Measurements from ENCODE around the gene TUBB8. TPM values are rescaled to one million over a fixed set of nuclear protein-coding genes. Genes with fewer than 3 reads are reported as not detected.
"Not testable (repeated sequence)": the region's sequence is repeated elsewhere in the genome, so short reads cannot be mapped to it uniquely, and the experiment has no call there.

Gene TUBB8
- total RNA-seq, 2 donors from 2014 or later = 0.32 TPM; not detected in 1

DNA sequence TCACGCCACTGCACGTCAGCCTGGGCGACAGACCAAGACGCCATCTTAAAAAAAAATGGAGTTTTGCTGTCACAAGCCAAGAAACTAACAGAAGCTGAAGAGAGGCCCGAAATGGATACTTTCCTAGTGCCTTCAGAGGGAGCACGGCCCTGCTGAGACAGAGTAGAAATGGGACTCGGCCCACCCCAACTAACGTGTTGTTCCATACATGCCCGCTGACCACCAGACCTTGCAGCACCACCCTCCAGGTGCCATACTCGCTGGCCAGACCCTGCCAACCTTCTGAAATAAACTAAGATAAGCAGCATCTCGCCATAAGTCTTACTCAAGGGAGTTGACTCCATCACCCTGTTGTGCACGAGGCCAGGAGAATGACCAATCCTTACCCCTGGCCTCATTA lies 29.5 kb upstream of the TUBB8 start:
- H3K36me3 Mint-ChIP-seq = peaks cover 0 to 4% of the 10 kb centered on the region in 2 donors
- ATAC-seq (no peak), DNase-seq (ENCODE audit: low spot score in 2 of 2) (no peak)
- no peak overlapping the region for H3K27ac Mint-ChIP-seq
- H3K9me3 Mint-ChIP-seq = no peaks in the 10 kb centered on the region

DNA sequence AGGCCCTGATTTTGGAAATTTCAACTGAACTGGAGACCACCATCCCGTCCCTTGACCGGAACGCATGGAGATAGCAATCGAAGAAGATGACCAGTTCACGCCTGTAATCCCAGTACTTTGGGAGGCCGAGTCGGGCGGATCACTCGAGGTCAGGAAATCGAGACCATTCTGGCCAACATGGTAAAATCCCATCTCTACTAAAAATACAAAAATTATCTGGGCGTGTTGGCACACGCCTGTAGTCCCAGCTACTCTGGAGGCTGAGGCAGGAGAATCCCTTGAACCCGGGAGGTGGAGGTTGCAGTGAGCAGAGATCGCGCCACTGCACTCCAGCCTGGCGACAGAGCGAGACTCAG lies 25.1 kb upstream of the TUBB8 start:
- DNase-seq (ENCODE audit: low spot score in 2 of 2); ATAC-seq; H3K36me3 Mint-ChIP-seq; H3K27ac Mint-ChIP-seq; H3K9me3 Mint-ChIP-seq: not testable (repeated sequence)

DNA sequence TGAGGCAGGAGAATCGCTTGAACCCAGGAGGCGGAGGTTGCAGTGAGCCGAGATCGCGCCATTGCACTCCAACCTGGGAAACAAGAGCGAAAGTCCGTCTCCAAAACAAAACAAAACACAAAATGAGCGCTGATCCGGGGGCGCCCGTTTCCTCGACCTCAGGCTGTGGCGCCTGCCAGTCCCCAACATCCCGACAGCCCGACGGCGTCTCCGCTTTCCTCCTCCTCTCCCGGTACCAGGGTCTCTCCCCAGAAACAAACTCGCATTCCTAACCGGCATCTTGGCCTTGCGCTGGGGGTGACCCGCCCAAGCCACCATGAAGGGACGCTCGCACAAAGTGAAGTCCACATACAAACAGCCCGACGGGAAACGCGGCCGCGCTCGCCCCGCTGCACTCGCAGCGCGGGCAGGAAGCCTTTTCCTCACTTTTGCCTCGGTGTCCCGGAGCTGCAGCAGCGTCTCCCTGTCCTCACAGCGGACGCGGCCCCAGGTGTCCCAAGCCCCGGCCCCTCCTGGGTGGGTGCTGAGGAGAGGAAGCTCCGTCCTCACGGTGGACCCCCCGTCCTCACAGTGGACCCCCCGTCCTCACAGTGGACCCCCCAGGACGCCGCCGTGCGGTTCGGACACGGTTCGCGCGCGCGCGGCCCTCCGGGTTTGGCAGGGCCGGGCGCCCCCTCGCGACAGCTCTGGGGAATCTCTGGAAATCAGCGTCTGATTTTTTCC lies 24.6 kb upstream of the TUBB8 start:
- not testable (repeated sequence) for H3K9me3 Mint-ChIP-seq, H3K36me3 Mint-ChIP-seq
- H3K27ac Mint-ChIP-seq = peak overlapping the region in 1 of 2 donors; percentile 59
- DNase-seq (ENCODE audit: low spot score in 2 of 2) (peak in 1 of 2 donors; percentile 63), ATAC-seq (peak; percentile 59 to 63)

DNA sequence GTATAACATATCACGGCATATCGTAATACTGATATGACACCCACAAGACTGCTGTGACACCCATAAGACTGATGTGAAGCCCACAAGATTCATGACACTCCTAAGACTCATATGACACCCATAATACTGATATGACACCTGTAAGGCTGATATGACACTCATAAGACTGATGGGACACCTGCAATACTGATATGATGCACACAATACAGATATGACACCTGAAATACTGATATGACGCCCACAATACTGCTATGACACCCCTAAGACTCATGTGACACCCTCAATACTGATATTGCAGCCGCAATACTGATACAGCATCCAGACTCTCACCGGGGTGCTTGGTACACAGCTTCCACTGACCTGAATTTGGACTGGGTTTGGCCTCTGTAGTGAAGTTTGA lies 19.1 kb upstream of the TUBB8 start:
- H3K36me3 Mint-ChIP-seq; DNase-seq (ENCODE audit: low spot score in 2 of 2); H3K9me3 Mint-ChIP-seq; H3K27ac Mint-ChIP-seq: not testable (repeated sequence)
- peak; percentile 66 to 97 for ATAC-seq

DNA sequence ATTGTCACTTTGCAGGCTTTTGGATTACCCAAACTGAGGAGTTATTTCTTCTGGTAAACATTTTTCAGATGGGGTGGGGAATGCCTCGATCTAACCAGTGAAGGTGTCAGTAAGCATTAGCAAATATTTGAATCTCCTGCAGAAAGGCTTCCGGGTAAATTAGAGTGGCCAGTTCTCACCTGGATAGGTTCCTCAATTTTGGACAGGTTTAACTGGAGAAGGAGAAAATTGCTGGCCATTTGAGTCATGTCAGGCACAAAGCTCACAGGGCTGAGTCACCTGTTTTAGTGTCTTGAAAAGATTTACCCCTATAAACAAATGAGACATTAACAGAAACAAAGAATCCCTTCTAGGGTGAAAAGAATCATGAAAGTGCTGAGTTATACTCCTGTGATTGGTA lies 830 bp upstream of the TUBB8 start:
- not testable (repeated sequence) for ATAC-seq; H3K36me3 Mint-ChIP-seq; DNase-seq (ENCODE audit: low spot score in 2 of 2); H3K27ac Mint-ChIP-seq; H3K9me3 Mint-ChIP-seq

DNA sequence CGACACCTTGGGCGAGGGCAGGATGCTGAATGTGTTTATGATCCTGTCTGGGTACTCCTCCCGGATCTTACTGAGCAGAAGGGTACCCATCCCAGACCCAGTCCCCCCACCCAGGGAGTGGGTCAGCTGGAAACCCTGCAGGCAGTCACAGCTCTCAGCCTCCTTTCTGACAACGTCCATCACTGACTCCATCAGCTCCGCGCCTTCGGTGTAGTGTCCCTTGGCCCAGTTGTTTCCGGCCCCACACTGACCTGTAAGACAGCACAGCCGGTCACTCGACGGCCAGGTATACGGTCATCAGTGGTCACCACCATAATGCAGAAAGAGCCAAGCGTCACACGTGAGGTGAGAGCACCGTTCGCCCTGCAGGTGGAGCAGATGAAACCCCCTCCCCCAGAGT lies 1.2 kb downstream of the TUBB8 start:
- not testable (repeated sequence) for ATAC-seq; DNase-seq (ENCODE audit: low spot score in 2 of 2); H3K9me3 Mint-ChIP-seq; H3K27ac Mint-ChIP-seq; H3K36me3 Mint-ChIP-seq

DNA sequence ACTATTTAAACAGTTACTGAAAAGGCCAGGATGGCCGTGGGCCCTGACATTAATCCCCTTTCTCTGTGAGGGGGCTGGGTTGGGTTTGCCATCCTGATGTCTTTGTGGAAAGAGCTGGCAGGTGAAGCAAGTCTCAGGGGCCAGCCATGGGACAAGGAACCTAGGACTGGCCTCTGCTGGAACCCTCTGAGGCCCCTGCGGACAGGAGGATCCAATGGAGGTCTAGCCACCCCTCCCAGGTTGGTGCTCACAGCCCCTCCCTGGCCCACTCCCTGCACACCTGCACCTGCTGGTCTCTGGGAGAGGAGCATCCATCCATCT lies 35.8 kb downstream of the TUBB8 start:
- H3K9me3 Mint-ChIP-seq; H3K36me3 Mint-ChIP-seq; H3K27ac Mint-ChIP-seq; DNase-seq (ENCODE audit: low spot score in 2 of 2): not testable (repeated sequence)
- ATAC-seq = peak in 1 of 2 donors; percentile 22

DNA sequence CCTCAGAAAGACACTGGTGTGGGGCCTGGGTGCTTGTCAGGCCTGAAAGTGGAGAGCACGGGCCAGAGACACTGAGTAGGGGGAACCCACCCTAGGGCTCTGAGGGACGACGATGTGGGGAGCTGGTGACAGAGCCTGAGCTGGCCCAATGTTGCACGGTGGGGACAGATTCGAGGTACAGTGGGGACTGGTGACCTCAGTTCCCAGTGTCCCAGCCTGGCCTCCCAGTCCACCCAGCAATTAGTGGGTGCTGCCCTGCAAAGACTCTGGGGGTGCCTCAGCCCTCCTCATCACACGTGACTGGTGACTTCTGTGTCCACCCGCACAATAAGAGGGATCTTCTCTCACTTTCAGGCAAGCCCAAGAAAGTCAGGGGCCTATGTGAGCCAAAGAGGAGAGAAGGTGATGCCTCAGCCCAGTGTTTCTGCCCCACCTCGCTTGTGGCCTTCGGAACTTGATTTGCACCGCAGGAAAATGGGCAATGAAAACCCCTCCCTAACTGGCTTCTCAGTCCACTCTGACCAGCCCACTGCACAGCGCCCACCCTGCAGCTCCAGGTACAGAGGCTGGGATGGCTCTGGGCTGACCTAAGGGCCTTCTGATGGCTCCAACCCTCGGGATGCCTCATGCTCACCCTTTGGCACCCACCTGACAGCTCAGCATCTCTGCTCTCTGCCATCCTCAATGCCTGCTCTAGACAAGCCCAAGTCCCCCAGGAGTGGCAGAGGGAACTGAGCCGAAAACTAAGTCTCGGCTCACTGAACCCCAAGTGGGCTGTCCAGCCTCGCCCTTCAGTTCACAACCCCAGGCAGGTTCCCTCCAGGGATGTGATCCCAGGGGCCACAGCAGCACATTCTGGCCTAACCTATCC lies 36.4 kb downstream of the TUBB8 start:
- not testable (repeated sequence) for DNase-seq (ENCODE audit: low spot score in 2 of 2); H3K27ac Mint-ChIP-seq; H3K9me3 Mint-ChIP-seq; H3K36me3 Mint-ChIP-seq
- peak; percentile 31 to 34 for ATAC-seq

DNA sequence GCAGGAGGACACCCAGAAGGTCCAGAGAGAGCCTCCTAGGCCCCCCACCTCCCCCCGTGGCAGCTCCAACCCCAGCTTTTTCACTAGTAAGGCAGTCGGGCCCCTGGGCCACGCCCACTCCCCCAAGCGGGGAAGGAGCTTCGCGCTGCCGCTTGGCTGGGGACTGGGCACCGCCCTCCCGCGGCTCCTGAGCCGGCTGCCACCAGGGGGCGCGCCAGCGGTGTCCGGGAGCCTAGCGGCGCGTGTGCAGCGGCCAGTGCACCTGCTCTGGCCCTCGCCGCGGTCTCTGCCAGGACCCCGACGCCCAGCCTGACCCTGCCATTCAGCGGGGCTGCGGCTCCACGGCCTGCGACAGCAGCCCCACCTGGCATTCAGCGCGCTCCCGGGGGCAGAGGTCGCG lies 37.8 kb downstream of the TUBB8 start:
- not testable (repeated sequence) for H3K27ac Mint-ChIP-seq, H3K36me3 Mint-ChIP-seq, H3K9me3 Mint-ChIP-seq
- ATAC-seq = peak; percentile 46 to 56
- DNase-seq (ENCODE audit: low spot score in 2 of 2) = peak; percentile 43 to 61

DNA sequence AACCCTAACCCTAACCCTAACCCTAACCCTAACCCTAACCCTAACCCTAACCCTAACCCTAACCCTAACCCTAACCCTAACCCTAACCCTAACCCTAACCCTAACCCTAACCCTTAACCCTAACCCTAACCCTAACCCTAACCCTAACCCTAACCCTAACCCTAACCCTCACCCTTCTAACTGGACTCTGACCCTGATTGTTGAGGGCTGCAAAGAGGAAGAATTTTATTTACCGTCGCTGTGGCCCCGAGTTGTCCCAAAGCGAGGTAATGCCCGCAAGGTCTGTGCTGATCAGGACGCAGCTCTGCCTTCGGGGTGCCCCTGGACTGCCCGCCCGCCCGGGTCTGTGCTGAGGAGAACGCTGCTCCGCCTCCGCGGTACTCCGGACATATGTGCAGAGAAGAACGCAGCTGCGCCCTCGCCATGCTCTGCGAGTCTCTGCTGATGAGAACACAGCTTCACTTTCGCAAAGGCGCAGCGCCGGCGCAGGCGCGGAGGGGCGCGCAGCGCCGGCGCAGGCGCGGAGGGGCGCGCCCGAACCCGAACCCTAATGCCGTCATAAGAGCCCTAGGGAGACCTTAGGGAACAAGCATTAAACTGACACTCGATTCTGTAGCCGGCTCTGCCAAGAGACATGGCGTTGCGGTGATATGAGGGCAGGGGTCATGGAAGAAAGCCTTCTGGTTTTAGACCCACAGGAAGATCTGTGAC lies 38.7 kb downstream of the TUBB8 start:
- DNase-seq (ENCODE audit: low spot score in 2 of 2) = peak in 1 of 2 donors; percentile 31
- ATAC-seq, H3K9me3 Mint-ChIP-seq, H3K36me3 Mint-ChIP-seq, H3K27ac Mint-ChIP-seq: not testable (repeated sequence)

Other genes with a start within 250 kb of the TUBB8 start
- gene ZMYND11, start 86.2 kb upstream of the TUBB8 start, total RNA-seq = 10 to 100 TPM in 1 of 2 donors, 1 to 10 TPM in 1; 6.0 to 14.8 TPM

Data from activated naive CD4-positive, alpha-beta T cell treated with anti-CD3 and anti-CD28 coated beads, Interleukin-2, amount 50 U/mL, for 72 hours (primary cell).